ACHN (cell line): ENCODE data around the gene CCDC13.

Experiments
- DNase-seq: peaks from one replicate; pipeline ENCODE4 v3.0.0-alpha.2; 2015
- in situ Hi-C: cut with HindIII; loops from 2 replicates; pipeline ENCODE4 v1.10.0; 2017; ENCODE audit warnings: low sequenced_read_pairs, low pct_ligation_motif_present, low pct_unique_long_range_greater_than_20kb

Gene CCDC13

GRCh38 chr3:42742688-42743087, 30.4 kb downstream of the CCDC13 start:
- in situ Hi-C loops: no loop called here
- no peak for DNase-seq

DNA sequence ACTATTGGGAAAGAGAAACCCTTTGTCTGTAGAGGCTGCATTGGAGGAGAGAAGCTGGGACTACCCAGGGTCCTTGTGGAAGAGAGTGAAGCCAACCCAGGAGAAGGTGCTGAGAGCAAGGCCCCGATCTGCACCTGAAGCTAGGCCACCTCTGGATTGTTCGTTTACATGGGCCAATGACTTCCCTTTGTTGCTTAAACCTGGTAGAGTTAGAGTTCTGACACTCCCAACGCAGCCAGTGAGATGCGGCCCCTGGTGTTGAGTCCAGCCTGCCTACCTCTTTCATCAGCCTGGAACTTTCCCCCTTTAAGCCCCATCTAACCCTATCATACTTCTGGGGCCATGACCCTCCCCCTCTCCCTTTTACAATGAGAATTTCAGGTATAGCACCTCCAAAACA, 30.8 kb downstream of the CCDC13 start:
- no peak for DNase-seq

DNA sequence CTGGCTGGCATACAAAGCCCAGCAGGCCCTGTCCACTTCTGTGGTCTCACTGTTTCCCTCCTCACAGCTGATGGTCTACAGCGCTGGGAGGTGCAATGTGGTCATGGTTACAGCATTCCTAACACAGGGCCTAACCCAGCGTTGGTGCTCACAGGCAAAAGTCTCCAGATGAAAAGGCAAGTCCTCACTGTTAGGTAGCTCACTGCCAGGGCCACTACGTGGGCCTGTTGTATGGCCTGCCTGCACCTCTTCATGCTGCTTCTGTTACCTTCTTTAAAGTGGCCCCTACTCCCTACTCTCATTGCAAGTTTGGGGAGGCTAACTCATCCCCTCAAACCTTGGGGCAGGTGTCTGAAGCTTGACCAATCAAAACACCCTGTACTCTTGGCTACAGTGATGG, 31.3 kb downstream of the CCDC13 start:
- in situ Hi-C loops: no loop called here
- no peak for DNase-seq

More for the DNA sequence above, 30.8 kb downstream of the CCDC13 start:
- in situ Hi-C loops: no loop called here

DNA sequence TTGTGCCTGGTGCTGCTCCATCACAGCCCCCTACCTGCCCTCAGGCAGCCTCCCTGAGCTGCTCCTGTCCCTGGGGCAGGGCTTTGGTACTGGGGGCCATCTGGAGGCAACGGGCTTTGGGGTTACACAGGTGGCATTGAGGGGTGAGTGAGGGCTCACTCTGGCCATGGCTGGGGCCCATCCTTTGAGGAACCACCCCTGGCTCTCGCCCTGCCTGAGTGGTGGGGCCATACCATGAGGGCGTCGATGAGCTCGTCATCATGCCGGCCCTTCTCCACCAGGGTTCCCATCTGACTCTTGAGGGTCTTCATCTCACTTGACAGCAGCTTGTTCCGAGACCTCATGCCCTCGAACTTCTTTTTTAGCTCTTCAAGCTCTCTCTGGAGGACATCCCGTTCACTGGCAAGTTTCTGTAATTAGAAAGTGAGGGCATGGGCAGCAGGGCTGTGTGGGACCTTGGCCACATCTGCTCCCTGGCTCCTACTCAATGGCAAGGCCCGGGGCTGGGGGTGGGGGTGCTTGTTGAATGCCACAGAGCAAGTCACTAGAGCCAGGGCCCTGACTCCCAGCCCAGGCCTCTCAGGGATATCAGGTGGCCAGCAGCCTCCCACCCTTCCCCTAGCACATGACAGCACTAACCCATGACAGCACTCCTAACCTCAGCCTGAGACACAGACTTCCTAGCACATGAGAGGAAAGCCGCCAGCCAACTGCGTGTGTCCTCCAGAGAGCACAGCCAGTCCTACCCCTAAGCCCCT, 33.5 kb downstream of the CCDC13 start:
- no peak for DNase-seq
- in situ Hi-C loops: no loop called here

GRCh38 chr3:42736531-42736930, 36.5 kb downstream of the CCDC13 start:
- DNase-seq: no peak
- in situ Hi-C loops: no loop called here

DNA sequence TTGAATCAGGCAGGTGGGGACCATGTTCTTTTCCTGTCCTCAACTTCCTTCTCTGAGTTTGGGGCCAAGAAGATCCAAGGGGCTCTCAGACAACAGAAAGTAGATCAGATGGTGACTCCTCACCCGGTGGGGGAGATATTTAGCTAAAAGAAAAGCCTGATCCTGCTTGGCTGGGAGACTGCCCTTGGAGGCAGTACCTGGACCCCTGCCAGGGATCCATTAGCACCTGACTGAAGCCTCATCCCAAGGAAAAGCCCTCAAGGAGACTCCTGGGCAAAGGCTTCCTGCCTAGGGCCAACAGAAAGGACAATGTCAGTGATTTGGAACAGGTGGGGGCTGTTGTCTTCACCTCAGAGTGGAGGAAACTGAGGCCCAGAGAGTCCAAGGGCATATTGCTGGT, 37.0 kb downstream of the CCDC13 start:
- in situ Hi-C loops: no loop called here
- no peak for DNase-seq

DNA sequence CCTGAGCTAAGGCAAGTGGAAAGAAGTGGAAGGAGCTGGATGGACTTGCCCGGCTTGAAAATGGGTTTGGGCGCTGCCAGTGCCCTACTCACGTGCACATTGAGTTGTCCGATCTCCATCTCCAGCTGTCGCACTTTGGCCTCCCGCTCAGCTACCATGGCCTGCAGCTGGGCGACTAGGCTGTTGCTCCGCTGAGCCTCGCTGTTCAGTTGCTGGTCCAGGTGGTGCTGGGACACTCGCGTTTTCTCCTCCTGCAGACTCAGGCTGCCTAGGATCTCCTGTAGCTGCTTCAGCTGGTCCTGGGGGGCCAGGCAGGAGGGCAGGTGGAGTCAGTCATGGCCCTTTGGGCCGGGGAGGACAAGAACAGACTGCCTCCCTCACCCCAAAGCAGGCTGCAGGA, 37.4 kb downstream of the CCDC13 start:
- in situ Hi-C loops: no loop called here
- no peak for DNase-seq

DNA sequence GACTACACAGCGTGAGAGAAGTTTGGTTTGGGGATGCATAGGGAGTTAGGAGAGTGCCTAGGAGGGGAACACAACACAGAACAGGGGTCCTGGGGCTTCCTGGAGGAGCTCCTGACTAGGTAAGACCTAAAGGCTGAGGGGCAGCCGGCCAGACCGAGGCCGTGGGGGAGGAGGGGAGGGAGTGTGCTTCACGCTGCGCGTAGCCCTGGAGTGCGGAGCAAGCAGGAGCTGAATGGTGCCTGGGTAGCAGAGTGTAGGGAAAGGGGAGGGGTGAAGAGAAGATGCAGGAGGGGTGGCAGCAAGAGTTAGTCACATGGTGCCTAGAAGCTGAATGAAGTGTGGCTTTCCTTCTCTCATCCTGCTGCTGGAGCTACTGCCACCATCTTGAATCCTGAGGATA, 38.0 kb downstream of the CCDC13 start:
- in situ Hi-C loops: no loop called here
- DNase-seq: no peak

GRCh38 chr3:42734263-42734860, 38.7 kb downstream of the CCDC13 start:
- no peak for DNase-seq
- in situ Hi-C loops: no loop called here

DNA sequence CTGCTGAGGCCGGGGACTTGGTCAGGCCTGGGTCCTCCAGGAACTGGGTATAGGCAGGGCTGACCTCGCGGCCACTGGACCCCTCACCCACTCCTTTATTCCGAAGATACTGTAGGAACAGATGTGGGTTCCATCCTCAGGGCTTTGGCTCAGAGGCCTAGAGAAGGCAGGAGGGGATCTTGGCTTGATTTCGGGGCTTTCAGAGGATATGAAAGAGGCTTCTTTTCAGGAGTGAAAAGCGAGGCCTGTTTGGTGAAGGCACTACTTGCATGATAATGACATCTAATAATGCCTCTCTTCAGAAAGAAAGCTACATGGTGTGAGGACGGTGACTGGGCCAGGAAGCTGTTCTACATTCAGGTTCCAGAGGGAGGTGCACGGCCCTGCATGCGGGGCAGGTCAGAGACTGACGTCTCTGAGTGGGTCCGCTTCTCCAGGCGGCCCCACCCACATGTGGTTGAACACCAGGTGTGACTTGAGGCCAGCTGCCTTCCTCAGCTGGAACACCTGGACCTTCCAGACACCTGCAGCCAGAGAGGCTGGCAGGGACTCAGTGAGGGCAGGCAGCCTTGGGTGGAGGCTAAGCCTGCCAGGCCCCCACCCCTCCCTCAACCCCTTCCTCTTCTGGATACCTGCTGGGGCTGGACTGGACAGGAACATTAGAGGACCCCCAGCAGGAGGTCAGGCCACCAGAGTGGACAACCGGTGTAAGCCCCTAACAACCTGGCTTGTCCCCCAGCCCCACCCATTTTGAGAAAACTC, 39.4 kb downstream of the CCDC13 start:
- no peak for DNase-seq
- in situ Hi-C loops: no loop called here

GRCh38 chr3:42732829-42733459, 40.1 kb downstream of the CCDC13 start:
- in situ Hi-C loops: no loop called here
- no peak for DNase-seq

- in situ Hi-C loops: no loop called here
- DNase-seq: no peak
Observed at GRCh38 chr3:42732196-42732828, 40.7 kb downstream of the CCDC13 start.

- in situ Hi-C loops: no loop called here
- no peak for DNase-seq
Observed at GRCh38 chr3:42731476-42732195, 41.4 kb downstream of the CCDC13 start.

GRCh38 chr3:42730706-42731420, 42.2 kb downstream of the CCDC13 start:
- DNase-seq: no peak
- in situ Hi-C loops: no loop called here

- DNase-seq: no peak
- in situ Hi-C loops: no loop called here
Observed at GRCh38 chr3:42730294-42730693, 42.8 kb downstream of the CCDC13 start.

- DNase-seq: no peak
- in situ Hi-C loops: no loop called here
Observed at GRCh38 chr3:42729404-42730145, 43.5 kb downstream of the CCDC13 start.
